NCI-H345 (cell line): ENCODE data around the gene CDX2.
"Not testable (repeated sequence)": the region's sequence is repeated elsewhere in the genome, so short reads cannot be mapped to it uniquely, and the experiment has no call there.

Experiments used
- DNase-seq: peaks from one replicate; lab custom pipeline; 2025; lab: John Stamatoyannopoulos, UW

The CDX2 gene

DNA sequence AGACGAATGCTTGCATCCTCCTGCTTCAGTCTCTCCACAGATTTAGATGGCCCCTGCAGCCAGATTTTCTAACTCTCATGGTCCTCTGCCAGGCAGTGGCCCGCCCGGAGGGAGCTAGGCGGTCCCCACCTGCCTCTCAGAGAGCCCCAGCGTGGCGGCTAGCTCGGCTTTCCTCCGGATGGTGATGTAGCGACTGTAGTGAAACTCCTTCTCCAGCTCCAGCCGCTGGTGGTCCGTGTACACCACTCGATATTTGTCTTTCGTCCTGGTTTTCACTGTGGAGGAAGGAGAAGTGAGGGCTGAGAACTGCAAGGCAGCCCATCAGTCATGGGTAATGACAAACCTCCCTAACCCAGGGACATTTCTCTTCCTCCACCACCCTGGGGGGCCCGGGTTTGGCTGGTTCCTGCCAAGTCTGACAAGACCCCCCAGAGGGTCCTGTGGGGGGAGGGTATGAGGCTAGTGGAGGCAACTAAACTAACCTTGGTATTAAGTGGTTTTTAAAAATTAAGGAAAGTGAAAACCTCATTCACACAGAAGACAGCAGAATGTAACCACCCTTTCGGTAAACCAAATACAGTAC, 4.3 kb downstream of the CDX2 start:
- no peak for DNase-seq

GRCh38 chr13:27964206-27964605, 4.9 kb downstream of the CDX2 start:
- not testable (repeated sequence) for DNase-seq

- DNase-seq, result no peak
Observed at GRCh38 chr13:27963491-27963890, 5.6 kb downstream of the CDX2 start.

- no peak for DNase-seq
Observed at GRCh38 chr13:27962982-27963381, 6.1 kb downstream of the CDX2 start.

GRCh38 chr13:27962128-27962841, 6.8 kb downstream of the CDX2 start:
- DNase-seq, result no peak

DNA sequence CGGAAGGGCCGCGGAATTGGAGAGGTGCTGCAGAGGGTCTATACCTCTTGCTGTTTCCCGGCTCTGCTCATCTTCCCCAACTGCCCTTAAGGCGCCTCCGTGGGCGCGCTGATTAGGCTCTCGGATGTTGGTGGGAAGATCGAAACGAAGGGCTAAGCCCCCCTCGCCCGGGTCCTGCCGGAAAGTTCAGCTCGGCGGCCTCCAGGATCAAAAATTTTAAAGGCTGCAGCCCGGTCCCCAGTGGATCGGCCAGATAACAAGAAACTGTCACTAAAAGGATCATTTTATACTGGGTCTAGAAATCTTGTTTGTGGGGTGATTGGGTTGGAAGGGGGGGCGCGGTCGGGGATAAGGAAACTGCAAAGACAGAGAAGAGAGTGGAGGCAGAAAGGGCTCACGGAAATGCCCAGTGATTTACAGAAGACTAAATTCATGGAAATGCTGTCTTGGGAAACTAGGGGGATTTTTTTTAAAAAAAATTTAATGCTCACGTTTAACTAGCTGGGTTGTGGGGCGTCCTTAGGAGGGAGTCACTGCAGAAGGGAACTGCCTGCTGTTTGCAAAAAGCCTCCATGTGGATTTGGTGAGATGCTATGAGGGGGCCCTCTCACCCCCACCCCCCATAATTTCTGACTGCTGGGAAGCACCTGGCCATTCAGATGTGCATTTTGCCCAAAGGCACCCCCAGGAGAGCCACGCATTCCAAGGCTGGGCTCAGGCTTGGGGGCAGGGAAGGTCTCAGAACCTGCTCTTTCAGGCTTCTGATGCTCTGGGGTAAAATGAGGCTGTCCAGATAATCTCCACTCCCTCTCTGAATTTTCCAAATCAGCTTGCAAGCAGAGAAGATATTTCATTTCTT, 7.7 kb downstream of the CDX2 start:
- DNase-seq, result no peak

- DNase-seq, result no peak
Observed at GRCh38 chr13:27960362-27961226, 8.5 kb downstream of the CDX2 start.

DNA sequence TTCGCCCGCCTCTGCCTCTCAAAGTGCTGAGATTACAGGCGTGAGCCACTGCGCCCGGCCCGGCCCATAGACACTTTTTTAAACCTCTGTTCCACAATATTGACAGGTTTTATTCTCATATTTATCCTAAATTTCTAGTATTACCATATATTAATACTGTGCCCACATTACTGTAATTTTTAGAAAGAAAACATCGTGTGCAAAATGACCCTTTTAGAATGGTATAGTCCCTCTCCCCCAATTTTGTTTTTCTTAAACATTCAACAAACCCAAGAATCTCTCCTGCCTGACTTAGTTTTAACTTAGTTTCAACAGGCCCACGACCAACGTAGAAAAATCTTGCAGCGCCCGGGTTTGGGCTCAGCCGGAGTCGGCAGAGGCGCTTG, 9.1 kb downstream of the CDX2 start:
- DNase-seq, result no peak

GRCh38 chr13:27956576-27957300, 12.4 kb downstream of the CDX2 start:
- no peak for DNase-seq

GRCh38 chr13:27955014-27955591, 14.0 kb downstream of the CDX2 start:
- DNase-seq, result no peak

- DNase-seq, result peak; percentile 38
Observed at GRCh38 chr13:27954406-27954851, 14.7 kb downstream of the CDX2 start.

GRCh38 chr13:27953676-27954405, 15.3 kb downstream of the CDX2 start:
- peak; percentile 78 for DNase-seq

DNA sequence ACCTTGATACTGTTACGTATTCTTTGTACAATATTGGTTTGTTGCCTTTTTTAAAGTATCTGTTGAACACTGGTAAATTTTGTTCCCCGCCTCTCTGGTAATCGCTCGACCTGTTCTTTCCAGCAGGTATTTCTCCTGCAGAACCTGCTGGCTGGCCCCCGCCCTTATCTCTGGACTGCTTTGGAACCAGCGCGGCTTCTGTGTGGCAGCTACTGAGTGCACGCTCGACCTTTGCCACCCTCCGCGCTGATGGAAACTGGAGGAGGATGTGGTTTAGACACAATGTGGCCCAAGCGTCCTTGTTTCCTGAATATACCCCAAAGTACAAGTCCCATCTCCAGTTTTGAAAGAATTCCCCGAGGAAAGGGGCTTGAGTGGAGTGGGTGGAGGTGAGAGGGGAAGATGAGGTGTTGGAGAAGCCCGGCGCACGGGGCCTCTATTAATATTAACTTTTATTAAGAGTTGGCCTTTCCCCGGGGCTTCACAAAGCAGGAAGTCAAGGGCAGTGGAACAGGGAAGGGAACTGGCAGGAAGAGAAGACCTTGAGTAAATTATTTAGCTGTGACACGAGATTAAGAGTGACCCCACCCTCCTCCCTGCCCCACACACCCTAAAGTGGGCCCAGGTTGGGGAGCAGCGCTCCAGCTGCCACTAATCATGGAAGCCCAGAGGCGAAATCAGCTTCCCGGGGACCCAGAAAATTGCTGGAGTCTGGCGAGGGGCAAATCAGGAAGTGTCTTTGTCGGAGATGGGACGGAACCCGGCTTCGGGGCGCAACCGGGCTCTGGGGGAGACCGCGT, 16.0 kb downstream of the CDX2 start:
- no peak for DNase-seq

DNA sequence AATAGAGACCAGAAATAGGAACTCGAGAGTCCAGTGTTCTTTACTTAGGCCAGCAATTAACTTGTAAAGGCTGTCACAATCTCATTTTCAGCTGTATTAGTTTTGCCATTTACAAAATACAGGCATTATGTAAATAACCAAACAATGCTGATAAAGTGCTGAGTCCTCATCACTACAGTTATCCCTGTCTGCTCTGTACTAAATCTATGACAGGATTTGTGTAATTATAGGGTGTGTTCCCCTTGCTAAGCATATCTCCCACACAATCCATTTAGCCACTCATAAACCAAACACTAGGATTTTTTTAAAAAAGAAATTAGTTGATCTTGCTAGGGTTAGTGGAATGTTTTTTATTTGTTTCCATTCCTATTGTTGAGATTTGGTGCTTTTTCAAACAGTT, 26.1 kb downstream of the CDX2 start:
- no peak for DNase-seq

GRCh38 chr13:27933580-27934328, 35.4 kb downstream of the CDX2 start:
- no peak for DNase-seq

DNA sequence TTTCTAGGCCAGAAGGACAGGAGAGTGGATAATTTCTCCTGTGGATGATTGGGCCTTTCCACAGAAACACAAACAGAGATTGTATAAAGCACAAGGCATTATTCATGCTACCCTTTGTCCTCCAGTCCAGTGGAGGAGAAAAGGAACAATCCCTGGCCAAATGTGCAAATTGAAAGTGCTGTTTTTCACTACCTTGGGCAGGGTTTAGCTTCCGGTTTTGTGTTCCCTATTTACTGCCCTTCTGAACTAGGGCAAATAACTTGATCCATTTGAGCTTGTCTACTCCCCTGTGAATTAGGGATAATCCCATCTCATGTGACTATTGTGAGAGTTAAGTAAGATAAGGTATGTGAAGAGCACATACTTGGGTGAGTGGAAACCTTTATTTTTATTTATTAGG, 36.0 kb downstream of the CDX2 start:
- DNase-seq, result no peak

DNA sequence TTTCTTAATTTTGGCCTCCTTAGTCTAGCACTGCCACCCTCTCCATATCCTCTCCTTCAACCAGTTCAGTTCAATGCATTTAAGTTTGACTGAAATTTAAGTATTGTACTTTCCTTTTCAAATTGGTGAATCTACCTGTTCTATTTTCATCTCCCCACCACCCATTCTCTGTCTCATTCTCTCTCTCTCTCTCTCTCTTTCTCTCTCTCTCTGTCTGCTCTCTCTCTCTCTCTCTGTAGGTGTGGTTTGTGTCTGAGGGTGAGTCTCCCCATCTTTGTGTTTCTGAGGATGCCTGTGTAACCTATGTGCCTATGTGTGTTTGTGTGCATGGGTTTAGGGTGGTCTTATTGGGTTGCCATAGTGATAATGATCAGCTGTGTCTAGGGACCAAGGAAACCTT, 39.2 kb downstream of the CDX2 start:
- no peak for DNase-seq
